HPDE6-E6E7 (cell line): ENCODE measurements around the gene SETBP1.

ENCODE experiments used
- DNase-seq: peaks from one replicate; pipeline ENCODE4 v3.0.0; 2011; ENCODE audit warnings: missing footprints; ENCODE audit errors: extremely low spot score

The SETBP1 gene

GRCh38 chr18:44759925-44760342 is 79.2 kb downstream of the SETBP1 start:
- no peak for DNase-seq

- DNase-seq: no peak
Measured at GRCh38 chr18:44761812-44762211, 81.1 kb downstream of the SETBP1 start.

GRCh38 chr18:44763327-44763726 is 82.6 kb downstream of the SETBP1 start:
- DNase-seq: no peak

GRCh38 chr18:44764863-44765262 is 84.2 kb downstream of the SETBP1 start:
- DNase-seq: no peak

- no peak for DNase-seq
Measured at GRCh38 chr18:44765456-44765855, 84.8 kb downstream of the SETBP1 start.

- no peak for DNase-seq
Measured at GRCh38 chr18:44766450-44766849, 85.8 kb downstream of the SETBP1 start.

- DNase-seq: no peak
Measured at GRCh38 chr18:44767807-44768206, 87.1 kb downstream of the SETBP1 start.

GRCh38 chr18:44770641-44771040 is 90.0 kb downstream of the SETBP1 start:
- DNase-seq: no peak

- no peak for DNase-seq
Measured at GRCh38 chr18:44771572-44771955, 90.9 kb downstream of the SETBP1 start.

GRCh38 chr18:44771956-44772917 is 91.5 kb downstream of the SETBP1 start:
- no peak for DNase-seq

GRCh38 chr18:44773640-44774155 is 93.0 kb downstream of the SETBP1 start:
- no peak for DNase-seq

GRCh38 chr18:44774191-44774590 is 93.5 kb downstream of the SETBP1 start:
- DNase-seq: no peak

- no peak for DNase-seq
Measured at GRCh38 chr18:44777457-44778192, 96.9 kb downstream of the SETBP1 start.

GRCh38 chr18:44778788-44779187 is 98.1 kb downstream of the SETBP1 start:
- no peak for DNase-seq

GRCh38 chr18:44779753-44780292 is 99.1 kb downstream of the SETBP1 start:
- DNase-seq: no peak

- no peak for DNase-seq
Measured at GRCh38 chr18:44781886-44782285, 101.2 kb downstream of the SETBP1 start.

GRCh38 chr18:44782617-44783016 is 101.9 kb downstream of the SETBP1 start:
- DNase-seq: no peak

GRCh38 chr18:44783371-44783770 is 102.7 kb downstream of the SETBP1 start:
- DNase-seq: no peak

- DNase-seq: no peak
Measured at GRCh38 chr18:44786257-44786656, 105.6 kb downstream of the SETBP1 start.

GRCh38 chr18:44786688-44787087 is 106.0 kb downstream of the SETBP1 start:
- no peak for DNase-seq

GRCh38 chr18:44788334-44788733 is 107.6 kb downstream of the SETBP1 start:
- DNase-seq: no peak

GRCh38 chr18:44789710-44790109 is 109.0 kb downstream of the SETBP1 start:
- DNase-seq: peak; percentile 3
